Calu3 (cell line): ENCODE results near the gene P4HA3. TPM values are rescaled to one million over a fixed set of nuclear protein-coding genes. Genes with fewer than 3 reads are reported as not detected.

Experiments used
- BruUV-seq: library from RNA; stranded (reverse); fragments of 400-500 nt; replicated peaks from 2 replicates; lab custom pipeline; 2021; lab: Mats Ljungman, UMichigan
- CTCF ChIA-PET: fragments of 300-600 bp; sonication (Branson Sonifier 250); formaldehyde crosslinking; loops from one replicate; lab custom pipeline; 2022; ENCODE audit warnings: antibody characterized with exemption; lab: Charles Lee
- DNase-seq: peaks from one replicate; pipeline ENCODE4 v3.0.0; 2022
- H3K27ac Mint-ChIP-seq: one replicate; pipeline ENCODE4 v1.8.0; 2022; ENCODE audit warnings: mixed read lengths; ENCODE audit not compliant: unreplicated experiment
- H3K27me3 Mint-ChIP-seq: one replicate; pipeline ENCODE4 v1.8.0; 2022; ENCODE audit warnings: mixed read lengths; ENCODE audit not compliant: unreplicated experiment
- H3K36me3 Mint-ChIP-seq: one replicate; pipeline ENCODE4 v1.8.0; 2022; ENCODE audit warnings: mild to moderate bottlenecking, moderate library complexity, mixed read lengths; ENCODE audit not compliant: insufficient read depth, unreplicated experiment
- H3K4me1 Mint-ChIP-seq: one replicate; pipeline ENCODE4 v1.8.0; 2022; ENCODE audit warnings: mild to moderate bottlenecking, low read depth, mixed read lengths; ENCODE audit not compliant: unreplicated experiment
- H3K4me3 Mint-ChIP-seq: one replicate; pipeline ENCODE4 v1.8.0; 2022; ENCODE audit warnings: mild to moderate bottlenecking, low read depth, moderate library complexity, mixed read lengths; ENCODE audit not compliant: unreplicated experiment
- H3K9me3 Mint-ChIP-seq: one replicate; pipeline ENCODE4 v1.8.0; 2022; ENCODE audit warnings: low read depth, mixed read lengths; ENCODE audit not compliant: unreplicated experiment
- intact Hi-C: fragments of 100-400 bp; cut with micrococcal nuclease; formaldehyde crosslinking; loops from one replicate; pipeline ENCODE4 v1.10.0; 2022; ENCODE audit not compliant: unreplicated experiment
- total RNA-seq: library from RNA; stranded (reverse); gene quantifications from 2 replicates; pipeline ENCODE4 v1.2.3, GENCODE V29; 2022
- TF ChIP-seq, protein P1 (sequence below): fragments of 200-600 bp; IDR thresholded peaks from one replicate; pipeline ENCODE4 v1.8.0; 2022; ENCODE audit warnings: antibody characterized with exemption; ENCODE audit not compliant: unreplicated experiment

Gene P4HA3
- total RNA-seq, 1 experiment from 2014 or later, result not detected

DNA sequence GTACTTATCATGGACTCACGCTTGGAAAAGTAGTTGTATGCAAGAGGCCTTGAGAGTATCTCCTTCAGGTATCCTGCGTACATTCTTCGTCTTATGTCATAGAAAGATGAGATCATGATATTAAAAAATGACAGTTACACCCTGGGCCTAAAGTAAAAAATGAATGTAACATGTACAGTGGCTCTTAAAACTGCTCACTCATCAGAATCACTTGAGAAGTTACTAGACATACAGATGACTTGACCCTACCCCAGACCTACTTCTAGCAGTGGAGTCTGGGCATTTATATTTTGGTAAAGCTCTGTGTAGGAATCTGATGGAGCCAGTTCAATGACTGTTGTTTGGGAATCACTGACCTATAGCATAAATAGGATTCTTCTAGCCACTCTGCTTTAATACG, 85.9 kb downstream of the P4HA3 start:
- H3K9me3 Mint-ChIP-seq, result no peaks in the 10 kb centered on the region
- no peaks in the 10 kb centered on the region for H3K27me3 Mint-ChIP-seq
- DNase-seq, result no peak
- intact Hi-C loops, result no loop called here
- no peak overlapping the region for H3K27ac Mint-ChIP-seq
- CTCF ChIA-PET, result no interaction called here
- H3K4me1 Mint-ChIP-seq, result peaks cover under 1% of the 10 kb centered on the region
- TF ChIP-seq, protein P1, sequence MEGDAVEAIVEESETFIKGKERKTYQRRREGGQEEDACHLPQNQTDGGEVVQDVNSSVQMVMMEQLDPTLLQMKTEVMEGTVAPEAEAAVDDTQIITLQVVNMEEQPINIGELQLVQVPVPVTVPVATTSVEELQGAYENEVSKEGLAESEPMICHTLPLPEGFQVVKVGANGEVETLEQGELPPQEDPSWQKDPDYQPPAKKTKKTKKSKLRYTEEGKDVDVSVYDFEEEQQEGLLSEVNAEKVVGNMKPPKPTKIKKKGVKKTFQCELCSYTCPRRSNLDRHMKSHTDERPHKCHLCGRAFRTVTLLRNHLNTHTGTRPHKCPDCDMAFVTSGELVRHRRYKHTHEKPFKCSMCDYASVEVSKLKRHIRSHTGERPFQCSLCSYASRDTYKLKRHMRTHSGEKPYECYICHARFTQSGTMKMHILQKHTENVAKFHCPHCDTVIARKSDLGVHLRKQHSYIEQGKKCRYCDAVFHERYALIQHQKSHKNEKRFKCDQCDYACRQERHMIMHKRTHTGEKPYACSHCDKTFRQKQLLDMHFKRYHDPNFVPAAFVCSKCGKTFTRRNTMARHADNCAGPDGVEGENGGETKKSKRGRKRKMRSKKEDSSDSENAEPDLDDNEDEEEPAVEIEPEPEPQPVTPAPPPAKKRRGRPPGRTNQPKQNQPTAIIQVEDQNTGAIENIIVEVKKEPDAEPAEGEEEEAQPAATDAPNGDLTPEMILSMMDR, result no peak
- no TSS peak for BruUV-seq
- H3K4me3 Mint-ChIP-seq, result no peak overlapping the region
- no peaks in the 10 kb centered on the region for H3K36me3 Mint-ChIP-seq

DNA sequence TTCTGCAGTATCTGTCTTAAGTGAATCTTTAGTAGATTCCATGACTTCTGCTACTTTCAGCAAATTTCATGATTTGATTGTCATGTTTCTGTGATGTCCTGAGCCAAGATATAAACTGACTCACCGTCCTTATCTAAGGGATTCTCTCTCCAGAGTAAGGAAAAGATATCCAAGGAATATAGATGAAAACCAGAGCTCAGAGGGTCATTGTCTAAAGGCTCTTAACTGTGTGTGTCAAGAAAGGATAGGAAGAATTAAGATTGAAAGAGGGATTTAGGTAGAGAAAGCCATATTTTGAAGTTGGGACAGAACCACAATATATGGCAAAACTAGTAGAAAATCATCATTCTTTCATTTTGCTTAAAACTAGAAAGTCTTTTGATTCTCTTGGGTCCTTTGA, 89.6 kb downstream of the P4HA3 start:
- Mint-ChIP-seq H3K4me3 (no peak overlapping the region), H3K36me3 (no peaks in the 10 kb centered on the region), H3K27me3 (no peaks in the 10 kb centered on the region), H3K4me1 (peaks cover 7% of the 10 kb centered on the region), H3K27ac (no peak overlapping the region), H3K9me3 (no peaks in the 10 kb centered on the region)
- no TSS peak for BruUV-seq
- CTCF ChIA-PET, result interaction anchor here (0.6 to 1.0 kb wide), 2 partner anchors 13 to 834 kb away, joined by 3 read pairs; no protein-coding TSS in a partner anchor
- TF ChIP-seq, protein P1, result no peak
- DNase-seq, result no peak
- intact Hi-C loops, result no loop called here

DNA sequence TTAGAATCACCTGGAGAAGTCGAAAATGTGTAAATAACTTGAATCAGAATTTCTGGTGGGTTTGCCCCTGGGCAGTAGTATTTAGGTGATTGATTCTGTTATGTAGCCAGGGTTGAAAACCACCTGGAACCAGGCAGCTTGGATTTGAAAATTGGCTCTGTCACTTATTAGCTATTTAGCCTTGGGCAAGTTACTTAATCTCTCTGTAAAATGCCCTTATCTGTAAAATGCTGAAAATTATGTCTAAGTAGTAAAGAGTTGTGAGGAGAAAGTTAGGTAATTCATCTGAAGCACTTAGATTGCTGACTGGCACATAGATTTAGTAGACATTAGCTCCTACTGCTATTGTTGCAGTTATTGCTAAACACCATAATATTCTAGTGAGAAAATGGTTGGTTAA, 91.1 kb downstream of the P4HA3 start:
- H3K4me1 Mint-ChIP-seq, result peaks cover 7% of the 10 kb centered on the region
- no peaks in the 10 kb centered on the region for H3K9me3 Mint-ChIP-seq
- CTCF ChIA-PET, result interaction anchor here (1.2 kb wide), 1 partner anchor 35 kb away, joined by 3 read pairs; no protein-coding TSS in a partner anchor
- no peak for DNase-seq
- BruUV-seq, result no TSS peak
- intact Hi-C loops, result no loop called here
- no peak overlapping the region for H3K27ac Mint-ChIP-seq
- no peak overlapping the region for H3K4me3 Mint-ChIP-seq
- TF ChIP-seq, protein P1, result no peak
- no peaks in the 10 kb centered on the region for H3K27me3 Mint-ChIP-seq
- no peaks in the 10 kb centered on the region for H3K36me3 Mint-ChIP-seq

Other genes starting within 250 kb of the P4HA3 start
- 22.2 and 26.9 TPM in 2 replicates for gene C2CD3, start 140.6 kb downstream of the P4HA3 start, total RNA-seq
- 48.0 and 55.0 TPM in 2 replicates for gene PPME1, start 140.4 kb downstream of the P4HA3 start, total RNA-seq
- 7.2 and 8.7 TPM in 2 replicates for gene PGM2L1, start 86.8 kb upstream of the P4HA3 start, total RNA-seq
- gene KCNE3, start 155.9 kb upstream of the P4HA3 start, total RNA-seq, result 1.5 and 3.8 TPM in 2 replicates
- gene LIPT2, start 182.1 kb upstream of the P4HA3 start, total RNA-seq, result 7.8 and 10.9 TPM in 2 replicates